B cell (primary cell): Measurements from ENCODE around the gene CASP2. TPM values are rescaled to one million over a fixed set of nuclear protein-coding genes. Genes with fewer than 3 reads are reported as not detected.

Source experiments
- ATAC-seq: fragments of 200-7000 bp; cut with Tn5 transposase; one replicate; pipeline ENCODE4 v1.10.0; 2021; ENCODE audit warnings: low read depth, mild to moderate bottlenecking, moderate number of reproducible peaks, moderate library complexity
- CTCF ChIA-PET: fragments of 350-600 bp; sonication (Branson Sonifier 250); formaldehyde crosslinking; loops from one replicate; lab custom pipeline; 2021; ENCODE audit warnings: antibody characterized with exemption, inconsistent platforms; lab: Charles Lee
- POLR2A ChIA-PET: fragments of 350-600 bp; sonication (Branson Sonifier 250); formaldehyde crosslinking; loops from one replicate; lab custom pipeline; 2021; ENCODE audit warnings: antibody characterized with exemption; lab: Charles Lee
- DNase-seq: peaks from one replicate; pipeline ENCODE4 v3.0.0; 2013
- H2AFZ ChIP-seq: 2 replicates; pipeline ENCODE4 v1.6.1; 2012; ENCODE audit warnings: mild to moderate bottlenecking, low read depth, low read length; ENCODE audit not compliant: insufficient read depth, poor library complexity, severe bottlenecking
- H3K27ac ChIP-seq, 2 donors: 1 replicate in 1 of 2; 2 replicates in 1 of 2; pipeline ENCODE4 v1.5.1; 2012 to 2013; ENCODE audit warnings: low read length in 2 of 2, mild to moderate bottlenecking in 2 of 2, moderate library complexity in 1 of 2
- H3K27me3 ChIP-seq, 4 experiments: fragments of 200-600 bp in 1 of 4; sonication (generic) in 1 of 4; replicated peaks in 1 of 4; 1 replicate in 2 of 4; 2 replicates in 2 of 4; pipeline versions ENCODE4 v1.6.1 to v1.7.0; 2013 to 2016; ENCODE audit warnings: low read length in 3 of 4, mild to moderate bottlenecking in 2 of 4, mixed read lengths in 1 of 4, moderate library complexity in 1 of 4; ENCODE audit not compliant: insufficient read depth in 4 of 4, control insufficient read depth in 3 of 4; ENCODE audit errors: control extremely low read depth in 1 of 4
- H3K36me3 ChIP-seq, 2 experiments: replicated peaks in 1 of 2; 1 replicate in 1 of 2; 2 replicates in 1 of 2; pipeline versions ENCODE4 v1.6.1 to v1.7.1; 2013; ENCODE audit warnings: low read length in 1 of 2; ENCODE audit not compliant: insufficient read depth in 2 of 2, control insufficient read depth in 1 of 2; ENCODE audit errors: control extremely low read depth in 1 of 2, extremely low read depth in 1 of 2
- H3K4me1 ChIP-seq, 2 donors: fragments of 200-600 bp in 1 of 2; sonication (generic) in 1 of 2; 1 replicate in 1 of 2; 2 replicates in 1 of 2; pipeline versions ENCODE4 v1.5.1 to v1.6.1; 2013 to 2017; ENCODE audit warnings: low read length in 2 of 2; ENCODE audit not compliant: control insufficient read depth in 2 of 2, insufficient read depth in 2 of 2
- H3K4me2 ChIP-seq: replicated peaks from 2 replicates; pipeline ENCODE3; 2012; ENCODE audit warnings: mild to moderate bottlenecking, low read depth, low read length; ENCODE audit not compliant: poor library complexity, severe bottlenecking
- H3K4me3 ChIP-seq, 5 experiments: fragments of 200-600 bp in 1 of 5; sonication (generic) in 1 of 5; 1 replicate in 3 of 5; 2 replicates in 2 of 5; pipeline versions ENCODE4 v1.5.1 to v1.7.0; 2011 to 2016; ENCODE audit warnings: low read length in 4 of 5, mild to moderate bottlenecking in 4 of 5, low read depth in 2 of 5, control low read depth in 1 of 5, moderate library complexity in 1 of 5; ENCODE audit not compliant: insufficient read depth in 1 of 5; ENCODE audit errors: control extremely low read depth in 1 of 5, extremely low read depth in 1 of 5
- H3K79me2 ChIP-seq: fragments of 200-600 bp; sonication (generic); one replicate; pipeline ENCODE4 v1.6.0; 2016; ENCODE audit warnings: low read length; ENCODE audit not compliant: control insufficient read depth, insufficient read depth
- H3K9ac ChIP-seq: fragments of 200-600 bp; sonication (generic); 2 replicates; pipeline ENCODE4 v1.6.1; 2017; ENCODE audit warnings: mild to moderate bottlenecking, low read length, moderate library complexity
- H3K9me3 ChIP-seq, 3 donors: one replicate each; pipeline versions ENCODE4 v1.6.1 to v1.7.1; 2013; ENCODE audit warnings: low read length in 2 of 3; ENCODE audit not compliant: control insufficient read depth in 2 of 3, insufficient read depth in 1 of 3; ENCODE audit errors: control extremely low read depth in 1 of 3
- H4K20me1 ChIP-seq: 2 replicates; pipeline ENCODE4 v1.6.0; 2012; ENCODE audit warnings: mild to moderate bottlenecking, low read length; ENCODE audit not compliant: insufficient read depth, control insufficient read depth, poor library complexity, severe bottlenecking
- H3K27ac Mint-ChIP-seq: one replicate; pipeline ENCODE4 v1.8.0; 2021; ENCODE audit warnings: mixed read lengths
- H3K27me3 Mint-ChIP-seq: one replicate; pipeline ENCODE4 v1.8.0; 2021; ENCODE audit warnings: mixed read lengths
- H3K4me1 Mint-ChIP-seq: one replicate; pipeline ENCODE4 v1.8.0; 2021; ENCODE audit warnings: mixed read lengths
- H3K4me3 Mint-ChIP-seq: one replicate; pipeline ENCODE4 v1.8.0; 2021; ENCODE audit warnings: mixed read lengths
- H3K9me3 Mint-ChIP-seq: one replicate; pipeline ENCODE4 v1.8.0; 2022; ENCODE audit warnings: mixed read lengths; ENCODE audit not compliant: insufficient read depth
- CTCF ChIP-seq: fragments of 200-600 bp; IDR thresholded peaks from one replicate; pipeline ENCODE4 v1.8.0; 2022; ENCODE audit warnings: antibody characterized with exemption, mild to moderate bottlenecking
- EZH2 ChIP-seq: IDR thresholded peaks from 2 replicates; pipeline ENCODE4 v1.6.1; 2012; ENCODE audit warnings: borderline replicate concordance, low read depth, mild to moderate bottlenecking, moderate library complexity, low read length; ENCODE audit not compliant: insufficient read depth, poor library complexity, severe bottlenecking
- WGBS: methylation state at CpG from one replicate; pipeline ENCODE4 v1.1.5; 2013; ENCODE audit warnings: missing lambda C conversion rate; ENCODE audit not compliant: insufficient coverage; 5-methylcytosine and 5-hydroxymethylcytosine counted together
- intact Hi-C: fragments of 100-400 bp; cut with micrococcal nuclease; formaldehyde crosslinking; loops from one replicate; pipeline ENCODE4 v1.10.0; 2022
- polyA plus RNA-seq: library from polyadenylated mRNA; depleted of rRNA; stranded (reverse); fragments of >200 nt; gene quantifications from 2 replicates; pipeline ENCODE4 v1.2.3, GENCODE V29; 2012
- total RNA-seq, 2 donors: library from RNA; stranded (reverse); fragments of 120-200 nt in 1 of 2; gene quantifications; 1 replicate in 1 of 2; 2 replicates in 1 of 2; pipeline versions ENCODE4 v1.2.3 to v1.2.4, GENCODE V29; 2013 to 2022

Gene CASP2
- total and polyA plus RNA-seq, 2 donors (not counting 1 experiment from before 2014, with no cell fraction given): 29.2 to 66.5 TPM

- H3K4me1 Mint-ChIP-seq: peaks cover 18% of the 10 kb centered on the region
- no peaks in the 10 kb centered on the region for H3K9me3 ChIP-seq
- H3K9ac ChIP-seq: no peak overlapping the region
- peaks cover 7 to 12% of the 10 kb centered on the region in 2 donors for H3K4me1 ChIP-seq
- H3K4me3 Mint-ChIP-seq: no peak overlapping the region
- ATAC-seq: no peak
- H3K4me3 ChIP-seq: no peak overlapping the region
- DNase-seq: no peak
- H3K9me3 Mint-ChIP-seq: no peaks in the 10 kb centered on the region
- no peak overlapping the region for H2AFZ ChIP-seq
- WGBS: 84% methylated on average over 7 of the region's 9 CpGs
- no peaks in the 10 kb centered on the region for H4K20me1 ChIP-seq
- intact Hi-C loops: loop anchor here (10.0 kb wide), 1 partner anchor 54 kb away; no protein-coding TSS in a partner anchor
- ChIA-PET CTCF (no interaction called here), POLR2A (no interaction called here)
- no peaks in the 10 kb centered on the region for H3K79me2 ChIP-seq
- H3K27me3 ChIP-seq: peaks cover 0 to 2% (median 0%) of the 10 kb centered on the region in 4 experiments
- H3K27ac ChIP-seq: no peak overlapping the region
- no peaks in the 10 kb centered on the region for H3K36me3 ChIP-seq
- H3K27me3 Mint-ChIP-seq: no peaks in the 10 kb centered on the region
- no peak overlapping the region for H3K27ac Mint-ChIP-seq
- TF ChIP-seq EZH2 (no peak), CTCF (no peak)
- H3K4me2 ChIP-seq: no peak overlapping the region
Observed at GRCh38 chr7:143320620-143321019, 32.5 kb downstream of the CASP2 start.

GRCh38 chr7:143321242-143321641 lies 33.1 kb downstream of the CASP2 start:
- no peak overlapping the region for H3K9ac ChIP-seq
- TF ChIP-seq CTCF: no peak
- Mint-ChIP-seq H3K4me1 (peaks cover 22% of the 10 kb centered on the region), H3K9me3 (no peaks in the 10 kb centered on the region), H3K27me3 (no peaks in the 10 kb centered on the region), H3K4me3 (no peak overlapping the region), H3K27ac (no peak overlapping the region)
- H3K27ac ChIP-seq: no peak overlapping the region
- no peaks in the 10 kb centered on the region for H3K36me3 ChIP-seq
- WGBS: 95% methylated on average over 10 of the region's 10 CpGs
- no peaks in the 10 kb centered on the region for H3K79me2 ChIP-seq
- no peaks in the 10 kb centered on the region for H3K9me3 ChIP-seq
- DNase-seq: no peak
- no peak overlapping the region for H2AFZ ChIP-seq
- POLR2A ChIA-PET: no interaction called here
- intact Hi-C loops: loop anchor here (10.0 kb wide), 1 partner anchor 54 kb away; no protein-coding TSS in a partner anchor
- H3K4me3 ChIP-seq: no peak overlapping the region
- peaks cover 11 to 18% of the 10 kb centered on the region in 2 donors for H3K4me1 ChIP-seq
- no peak overlapping the region for H3K4me2 ChIP-seq
- CTCF ChIA-PET: interaction anchor here (0.9 kb wide), 1 partner anchor 8 kb away, joined by 3 read pairs; no protein-coding TSS in a partner anchor
- no peak for ATAC-seq
- H3K27me3 ChIP-seq: peaks cover 0 to 2% (median 0%) of the 10 kb centered on the region in 4 experiments
- no peaks in the 10 kb centered on the region for H4K20me1 ChIP-seq
